Measurements from ENCODE around the gene TET3. TPM values are rescaled to one million over a fixed set of nuclear protein-coding genes. Genes with fewer than 3 reads are reported as not detected.
A peak's percentile ranks its signal among the peaks of the same experiment; 100 is the strongest.

Gene TET3
- total RNA-seq, 1 donor from 2014 or later = 92.4 TPM

GRCh38 chr2:73970141-73970803 lies 14.4 kb upstream of the TET3 start:
- DNase-seq = no peak
- no peak overlapping the region for H3K27ac Mint-ChIP-seq (ENCODE audit: unreplicated experiment)
- H3K36me3 Mint-ChIP-seq (ENCODE audit: unreplicated experiment) = no peaks in the 10 kb centered on the region

GRCh38 chr2:73970850-73971471 lies 13.7 kb upstream of the TET3 start:
- DNase-seq = peak; percentile 26
- Mint-ChIP-seq H3K4me1 (ENCODE audit: low read depth, unreplicated experiment) (no peaks in the 10 kb centered on the region), H3K9me3 (ENCODE audit: unreplicated experiment) (peaks cover 4% of the 10 kb centered on the region), H3K27ac (ENCODE audit: unreplicated experiment) (no peak overlapping the region), H3K36me3 (ENCODE audit: unreplicated experiment) (no peaks in the 10 kb centered on the region), H3K27me3 (ENCODE audit: unreplicated experiment) (no peaks in the 10 kb centered on the region), H3K4me3 (ENCODE audit: unreplicated experiment) (no peak overlapping the region)
- no peak for TF ChIP-seq CTCF (IDR thresholded peaks at IDR 0.05; ENCODE audit: partially characterized antibody, unreplicated experiment)

More at GRCh38 chr2:73970141-73970803, 14.4 kb upstream of the TET3 start:
- Mint-ChIP-seq H3K4me3 (ENCODE audit: unreplicated experiment) (no peak overlapping the region), H3K9me3 (ENCODE audit: unreplicated experiment) (peaks cover 2% of the 10 kb centered on the region), H3K27me3 (ENCODE audit: unreplicated experiment) (no peaks in the 10 kb centered on the region), H3K4me1 (ENCODE audit: low read depth, unreplicated experiment) (no peaks in the 10 kb centered on the region)
- no peak for TF ChIP-seq CTCF (IDR thresholded peaks at IDR 0.05; ENCODE audit: partially characterized antibody, unreplicated experiment)

- Mint-ChIP-seq H3K27me3 (ENCODE audit: unreplicated experiment) (no peaks in the 10 kb centered on the region), H3K9me3 (ENCODE audit: unreplicated experiment) (peaks cover 4% of the 10 kb centered on the region), H3K36me3 (ENCODE audit: unreplicated experiment) (no peaks in the 10 kb centered on the region), H3K27ac (ENCODE audit: unreplicated experiment) (no peak overlapping the region), H3K4me3 (ENCODE audit: unreplicated experiment) (no peak overlapping the region), H3K4me1 (ENCODE audit: low read depth, unreplicated experiment) (no peaks in the 10 kb centered on the region)
- no peak for DNase-seq
- no peak for TF ChIP-seq CTCF (IDR thresholded peaks at IDR 0.05; ENCODE audit: partially characterized antibody, unreplicated experiment)
These were observed 13.0 kb upstream of the TET3 start for GRCh38 chr2:73971722-73972121.

GRCh38 chr2:73972846-73973245 lies 11.9 kb upstream of the TET3 start:
- H3K27me3 Mint-ChIP-seq (ENCODE audit: unreplicated experiment) = peaks cover 2% of the 10 kb centered on the region
- no peak for DNase-seq
- H3K9me3 Mint-ChIP-seq (ENCODE audit: unreplicated experiment) = peaks cover 7% of the 10 kb centered on the region
- H3K27ac Mint-ChIP-seq (ENCODE audit: unreplicated experiment) = no peak overlapping the region
- no peak for TF ChIP-seq CTCF (IDR thresholded peaks at IDR 0.05; ENCODE audit: partially characterized antibody, unreplicated experiment)
- no peaks in the 10 kb centered on the region for H3K36me3 Mint-ChIP-seq (ENCODE audit: unreplicated experiment)
- H3K4me3 Mint-ChIP-seq (ENCODE audit: unreplicated experiment) = no peak overlapping the region
- no peaks in the 10 kb centered on the region for H3K4me1 Mint-ChIP-seq (ENCODE audit: low read depth, unreplicated experiment)

- TF ChIP-seq CTCF (IDR thresholded peaks at IDR 0.05; ENCODE audit: partially characterized antibody, unreplicated experiment) = no peak
- no peak for DNase-seq
- peaks cover 2% of the 10 kb centered on the region for H3K4me1 Mint-ChIP-seq (ENCODE audit: low read depth, unreplicated experiment)
- H3K4me3 Mint-ChIP-seq (ENCODE audit: unreplicated experiment) = no peak overlapping the region
- H3K36me3 Mint-ChIP-seq (ENCODE audit: unreplicated experiment) = peaks cover 2% of the 10 kb centered on the region
- H3K27me3 Mint-ChIP-seq (ENCODE audit: unreplicated experiment) = peaks cover 2% of the 10 kb centered on the region
- H3K27ac Mint-ChIP-seq (ENCODE audit: unreplicated experiment) = no peak overlapping the region
- peaks cover 5% of the 10 kb centered on the region for H3K9me3 Mint-ChIP-seq (ENCODE audit: unreplicated experiment)
These were observed 9.0 kb upstream of the TET3 start for GRCh38 chr2:73975731-73976130.

Measured in glutamatergic neuron (in vitro differentiated cells).